HepG2 (cell line): ENCODE data around the gene GUCY2D. TPM values are rescaled to one million over a fixed set of nuclear protein-coding genes. Genes with fewer than 3 reads are reported as not detected.

ENCODE experiments used
- AGO1 ChIP-seq: fragments of 200-400 bp; formaldehyde crosslinking; IDR thresholded peaks from 2 replicates; pipeline ENCODE4 v1.6.1; 2017; ENCODE audit warnings: mild to moderate bottlenecking, low read depth, low read length, moderate library complexity; ENCODE audit not compliant: poor library complexity, severe bottlenecking
- ARID4A ChIP-seq: sonication (generic); formaldehyde crosslinking; IDR thresholded peaks from 2 replicates; pipeline ENCODE4 v1.5.0; 2020; ENCODE audit warnings: mild to moderate bottlenecking, missing genetic modification reagents, borderline replicate concordance
- ARID5B ChIP-seq: IDR thresholded peaks from 2 replicates; pipeline ENCODE4 v1.4.0; 2020; ENCODE audit warnings: mild to moderate bottlenecking, missing genetic modification reagents
- CHD4 ChIP-seq: fragments of 200-600 bp; sonication (generic); IDR thresholded peaks from 2 replicates; pipeline ENCODE4 v1.7.0; 2017; ENCODE audit warnings: mild to moderate bottlenecking, low read length, borderline replicate concordance
- HOXA5 ChIP-seq: sonication (generic); formaldehyde crosslinking; IDR thresholded peaks from 2 replicates; pipeline ENCODE4 v1.4.0; 2020; ENCODE audit warnings: missing genetic modification reagents
- MEF2D ChIP-seq: sonication (generic); formaldehyde crosslinking; IDR thresholded peaks from 2 replicates; pipeline ENCODE4 v1.5.1; 2020; ENCODE audit warnings: mild to moderate bottlenecking, missing genetic modification reagents
- PHB2 ChIP-seq: fragments of 450-650 bp; IDR thresholded peaks from 2 replicates; pipeline ENCODE4 v1.6.1; 2018; ENCODE audit not compliant: partially characterized antibody
- RBAK ChIP-seq: sonication (generic); formaldehyde crosslinking; IDR thresholded peaks from 2 replicates; pipeline ENCODE4 v1.5.1; 2020; ENCODE audit warnings: mild to moderate bottlenecking, missing genetic modification reagents
- RFX5 ChIP-seq: IDR thresholded peaks from 2 replicates; pipeline ENCODE4 v1.6.1; 2011; ENCODE audit warnings: low read depth, low read length, improper control_type of control experiment
- ZFP82 ChIP-seq: sonication (generic); formaldehyde crosslinking; IDR thresholded peaks from 2 replicates; pipeline ENCODE4 v1.5.1; 2020; ENCODE audit warnings: mild to moderate bottlenecking, missing genetic modification reagents, borderline replicate concordance
- ZNF333 ChIP-seq: sonication (generic); formaldehyde crosslinking; IDR thresholded peaks from 2 replicates; pipeline ENCODE4 v1.4.0; 2020; ENCODE audit warnings: mild to moderate bottlenecking, missing genetic modification reagents, borderline replicate concordance
- ZNF460 ChIP-seq: sonication (generic); formaldehyde crosslinking; IDR thresholded peaks from 2 replicates; pipeline ENCODE4 v1.5.1; 2020; ENCODE audit warnings: missing genetic modification reagents, mild to moderate bottlenecking, borderline replicate concordance
- ZNF564 ChIP-seq: sonication (generic); formaldehyde crosslinking; IDR thresholded peaks from 2 replicates; pipeline ENCODE4 v1.8.1; 2023; ENCODE audit warnings: mild to moderate bottlenecking, missing genetic modification reagents
- ZNF607 ChIP-seq: sonication (generic); formaldehyde crosslinking; IDR thresholded peaks from 2 replicates; pipeline ENCODE4 v1.5.1; 2020; ENCODE audit warnings: missing genetic modification reagents, mild to moderate bottlenecking, borderline replicate concordance
- ZNF724P ChIP-seq: sonication (generic); formaldehyde crosslinking; IDR thresholded peaks from 2 replicates; pipeline ENCODE4 v1.8.0; 2022; ENCODE audit warnings: missing genetic modification reagents, borderline replicate concordance
- ZNF746 ChIP-seq: sonication (generic); formaldehyde crosslinking; IDR thresholded peaks from 2 replicates; pipeline ENCODE4 v1.8.0; 2022; ENCODE audit warnings: mild to moderate bottlenecking, missing genetic modification reagents
- ZSCAN12 ChIP-seq: sonication (generic); formaldehyde crosslinking; IDR thresholded peaks from 2 replicates; pipeline ENCODE4 v1.9.0; 2021; ENCODE audit warnings: mild to moderate bottlenecking, missing genetic modification reagents
- polyA plus RNA-seq, 8 experiments: library from polyadenylated mRNA; depleted of rRNA in 3 of 8; stranded (reverse) in 7 of 8; unstranded in 1 of 8; fragments of >200 nt; fragmentation: Illumina TruSeq in 4 of 8; extraction: Trizol in 4 of 8; gene quantifications; 2 replicates each; pipeline versions ENCODE4 v1.2.1 to v1.2.3, GENCODE V29; 2011 to 2016; ENCODE audit warnings: low read depth in 4 of 8, missing spikeins in 1 of 8, mixed read lengths in 1 of 8; ENCODE audit not compliant: insufficient read depth in 1 of 8
- total RNA-seq, 5 experiments: library from RNA; depleted of rRNA; stranded (reverse); fragments of >200 nt; fragmentation: Illumina TruSeq; extraction: Trizol; gene quantifications; 2 replicates each; pipeline ENCODE4 v1.2.3, GENCODE V29; 2016; ENCODE audit warnings: low read depth in 1 of 5

Gene GUCY2D
- total and polyA plus RNA-seq, 2 of the 13 experiments (the other 11 are each of a cell fraction or from before 2014, with no cell fraction given) = not detected

- TF ChIP-seq ZNF724P (no peak), MEF2D (CRISPR knock-in tag) (peak; percentile 16; the same call in 1 of the 2 replicates), ARID5B (CRISPR knock-in tag) (no peak), PHB2 (no peak), ZFP82 (CRISPR knock-in tag) (no peak), ZNF607 (CRISPR knock-in tag) (0 out of 2 replicates have a peak, but pooled peaks have one; percentile 6), ZSCAN12 (CRISPR knock-in tag) (no peak), RBAK (no peak), CHD4 (no peak), ZNF746 (CRISPR knock-in tag) (peak; percentile 23; the same call in 1 of the 2 replicates), ARID4A (CRISPR knock-in tag) (no peak; the same call in 1 of the 2 replicates), HOXA5 (no peak), ZNF333 (peak; percentile 37; the same call in 1 of the 2 replicates), AGO1 (peak; percentile 91), RFX5 (no peak), ZNF564 (CRISPR knock-in tag) (no peak), ZNF460 (CRISPR knock-in tag) (no peak)
These were observed 64.7 kb downstream of the GUCY2D start (continued) for GRCh38 chr17:8066841-8067775.
